GM18868 (cell line): Measurements from ENCODE around the gene ACSL1.
A peak's percentile ranks its signal among the peaks of the same experiment; 100 is the strongest.

ENCODE experiments used
- ATAC-seq: cut with Tn5 transposase; IDR thresholded peaks from one replicate; pipeline ENCODE4 v1.9.1; 2021; ENCODE audit warnings: mild to moderate bottlenecking, moderate library complexity; ENCODE audit not compliant: unreplicated experiment

The ACSL1 gene

GRCh38 chr4:184825896-184826690 lies at the start of gene ACSL1:
ACSL1 (minus strand) TSS chr4:184825968; CDS start chr4:184803514, 22,454 bp downstream.
- ATAC-seq: peak; percentile 68

GRCh38 chr4:184873054-184873453 lies 47.3 kb upstream of the ACSL1 start:
- no peak for ATAC-seq

GRCh38 chr4:184870718-184871117 lies 45.0 kb upstream of the ACSL1 start:
- no peak for ATAC-seq

GRCh38 chr4:184868623-184869022 lies 42.9 kb upstream of the ACSL1 start:
- no peak for ATAC-seq

GRCh38 chr4:184863916-184864315 lies 38.1 kb upstream of the ACSL1 start:
- ATAC-seq: no peak

- ATAC-seq: no peak
Measured at GRCh38 chr4:184861047-184861446, 35.3 kb upstream of the ACSL1 start.

- ATAC-seq: peak; percentile 66
Measured at GRCh38 chr4:184860018-184860779, 34.4 kb upstream of the ACSL1 start.

- no peak for ATAC-seq
Measured at GRCh38 chr4:184857441-184858121, 31.8 kb upstream of the ACSL1 start.

- peak; percentile 43 for ATAC-seq
Measured at GRCh38 chr4:184856277-184856609, 30.5 kb upstream of the ACSL1 start.

- ATAC-seq: peak; percentile 39
Measured at GRCh38 chr4:184854673-184855072, 28.9 kb upstream of the ACSL1 start.

GRCh38 chr4:184853436-184853835 lies 27.7 kb upstream of the ACSL1 start:
- ATAC-seq: no peak

- no peak for ATAC-seq
Measured at GRCh38 chr4:184851886-184852285, 26.1 kb upstream of the ACSL1 start.

GRCh38 chr4:184851200-184851541 lies 25.4 kb upstream of the ACSL1 start:
- ATAC-seq: peak; percentile 63

- ATAC-seq: peak; percentile 56
Measured at GRCh38 chr4:184850431-184851199, 24.8 kb upstream of the ACSL1 start.

- no peak for ATAC-seq
Measured at GRCh38 chr4:184850018-184850417, 24.2 kb upstream of the ACSL1 start.

GRCh38 chr4:184849185-184849584 lies 23.4 kb upstream of the ACSL1 start:
- ATAC-seq: peak; percentile 34

- ATAC-seq: no peak
Measured at GRCh38 chr4:184848510-184848909, 22.7 kb upstream of the ACSL1 start.

GRCh38 chr4:184846531-184846930 lies 20.8 kb upstream of the ACSL1 start:
- no peak for ATAC-seq

GRCh38 chr4:184845367-184846021 lies 19.7 kb upstream of the ACSL1 start:
- peak; percentile 76 for ATAC-seq

GRCh38 chr4:184844742-184845141 lies 19.0 kb upstream of the ACSL1 start:
- no peak for ATAC-seq
